GM21390 (cell line): ENCODE data around the gene SCYL1.
"Not testable (repeated sequence)": the region's sequence is repeated elsewhere in the genome, so short reads cannot be mapped to it uniquely, and the experiment has no call there.

Source experiments
- ATAC-seq: cut with Tn5 transposase; IDR thresholded peaks from one replicate; pipeline ENCODE4 v1.9.1; 2021; ENCODE audit not compliant: unreplicated experiment

SCYL1 gene

GRCh38 chr11:65504674-65505465 is 20.0 kb upstream of the SCYL1 start:
- no peak for ATAC-seq

DNA sequence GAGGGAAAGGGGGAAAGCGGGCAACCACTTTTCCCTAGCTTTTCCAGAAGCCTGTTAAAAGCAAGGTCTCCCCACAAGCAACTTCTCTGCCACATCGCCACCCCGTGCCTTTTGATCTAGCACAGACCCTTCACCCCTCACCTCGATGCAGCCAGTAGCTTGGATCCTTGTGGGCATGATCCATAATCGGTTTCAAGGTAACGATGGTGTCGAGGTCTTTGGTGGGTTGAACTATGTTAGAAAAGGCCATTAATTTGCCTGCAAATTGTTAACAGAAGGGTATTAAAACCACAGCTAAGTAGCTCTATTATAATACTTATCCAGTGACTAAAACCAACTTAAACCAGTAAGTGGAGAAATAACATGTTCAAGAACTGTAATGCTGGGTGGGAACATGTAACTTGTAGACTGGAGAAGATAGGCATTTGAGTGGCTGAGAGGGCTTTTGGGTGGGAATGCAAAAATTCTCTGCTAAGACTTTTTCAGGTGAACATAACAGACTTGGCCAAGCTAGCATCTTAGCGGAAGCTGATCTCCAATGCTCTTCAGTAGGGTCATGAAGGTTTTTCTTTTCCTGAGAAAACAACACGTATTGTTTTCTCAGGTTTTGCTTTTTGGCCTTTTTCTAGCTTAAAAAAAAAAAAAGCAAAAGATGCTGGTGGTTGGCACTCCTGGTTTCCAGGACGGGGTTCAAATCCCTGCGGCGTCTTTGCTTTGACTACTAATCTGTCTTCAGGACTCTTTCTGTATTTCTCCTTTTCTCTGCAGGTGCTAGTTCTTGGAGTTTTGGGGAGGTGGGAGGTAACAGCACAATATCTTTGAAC is 19.2 kb upstream of the SCYL1 start:
- no peak for ATAC-seq

DNA sequence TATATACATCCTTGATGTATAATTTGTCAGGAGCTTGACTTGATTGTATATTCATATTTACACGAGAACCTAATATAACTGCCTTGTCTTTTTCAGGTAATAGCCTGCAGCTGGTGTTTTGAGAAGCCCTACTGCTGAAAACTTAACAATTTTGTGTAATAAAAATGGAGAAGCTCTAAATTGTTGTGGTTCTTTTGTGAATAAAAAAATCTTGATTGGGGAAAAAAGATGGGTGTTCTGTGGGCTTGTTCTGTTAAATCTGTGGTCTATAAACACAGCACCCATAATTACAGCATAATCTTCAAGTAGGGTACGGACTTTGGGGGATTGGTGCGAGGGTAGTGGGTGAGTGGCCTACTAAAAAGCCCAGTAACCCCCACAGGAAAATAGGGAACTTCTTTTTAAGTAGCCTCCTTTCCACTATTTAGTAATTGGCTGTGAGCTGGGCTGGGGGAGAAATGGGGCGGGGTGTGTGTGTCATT is 18.6 kb upstream of the SCYL1 start:
- no peak for ATAC-seq

- peak; percentile 32 for ATAC-seq
These were observed 17.9 kb upstream of the SCYL1 start for GRCh38 chr11:65506772-65507505.

DNA sequence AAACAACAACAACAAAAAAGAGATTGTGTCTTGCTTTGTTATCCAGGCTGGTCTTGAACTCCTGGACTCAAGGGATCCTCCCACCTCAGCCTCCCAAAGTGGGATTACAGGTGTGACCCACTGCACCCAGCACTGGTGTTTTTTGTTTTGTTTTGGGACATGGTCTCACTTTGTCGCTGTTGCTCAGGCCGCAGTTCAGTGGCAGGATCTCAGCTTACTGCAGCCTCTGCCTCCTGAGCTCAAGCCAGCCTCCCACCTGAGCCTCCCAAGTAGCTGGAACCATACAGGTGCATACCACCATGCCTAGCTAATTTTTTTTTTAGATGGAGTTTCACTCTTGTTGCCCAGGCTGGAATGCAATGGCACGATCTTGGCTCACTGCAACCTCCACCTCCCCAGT is 12.6 kb upstream of the SCYL1 start:
- ATAC-seq = not testable (repeated sequence)

- ATAC-seq = no peak
These were observed 8.5 kb upstream of the SCYL1 start for GRCh38 chr11:65516135-65516968.

DNA sequence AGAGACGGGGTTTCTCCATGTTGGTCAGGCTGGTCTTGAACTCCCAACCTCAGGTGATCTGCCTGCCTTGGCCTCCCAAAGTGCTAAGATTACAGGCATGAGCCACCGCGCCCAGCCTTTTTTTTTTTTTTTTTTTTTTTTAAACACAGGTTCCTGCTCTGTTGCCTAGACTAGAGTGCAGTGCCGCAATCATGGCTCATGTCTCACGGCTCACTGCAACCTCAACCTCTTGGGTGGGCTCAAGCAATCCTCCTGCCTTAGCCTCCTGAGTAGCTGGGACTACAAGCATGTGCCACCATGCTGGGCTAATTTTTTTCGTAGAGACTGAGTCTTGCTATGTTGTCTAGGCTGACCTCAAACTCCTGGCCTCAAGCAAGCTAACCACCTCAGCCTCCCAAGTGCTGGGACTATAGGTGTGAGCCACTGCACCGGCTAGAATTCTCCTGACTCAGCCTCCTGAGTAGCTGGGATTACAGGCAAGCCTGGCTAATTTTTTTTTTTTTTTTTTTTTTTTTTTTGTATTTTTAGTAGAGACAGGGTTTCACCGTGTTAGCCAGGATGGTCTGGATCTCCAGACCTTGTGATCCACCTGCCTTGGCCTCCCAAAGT is 5.8 kb upstream of the SCYL1 start:
- not testable (repeated sequence) for ATAC-seq

GRCh38 chr11:65521777-65522521 is 2.9 kb upstream of the SCYL1 start:
- not testable (repeated sequence) for ATAC-seq

- ATAC-seq = not testable (repeated sequence)
These were observed 1.9 kb upstream of the SCYL1 start for GRCh38 chr11:65522718-65523630.

DNA sequence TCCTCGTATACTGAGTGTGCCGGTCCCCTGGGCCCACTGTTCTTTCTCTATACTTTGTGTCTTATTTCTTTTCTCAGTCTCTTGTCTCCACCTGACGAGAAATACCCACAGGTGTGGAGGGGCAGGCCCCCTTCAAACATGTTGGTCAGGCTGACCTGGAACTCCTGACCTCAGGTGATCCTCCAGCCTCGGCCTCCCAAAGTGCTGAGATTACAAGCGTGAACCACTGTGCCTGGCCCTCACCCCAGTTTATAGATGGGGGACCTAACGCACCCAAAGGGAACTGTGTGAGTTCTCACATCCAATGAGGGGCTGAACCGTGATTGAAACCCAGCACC is 1.3 kb upstream of the SCYL1 start:
- not testable (repeated sequence) for ATAC-seq

- no peak for ATAC-seq
These were observed 706 bp upstream of the SCYL1 start for GRCh38 chr11:65524014-65524740.

GRCh38 chr11:65525546-65526480 is 930 bp downstream of the SCYL1 start:
- no peak for ATAC-seq

GRCh38 chr11:65526744-65527143 is 1.9 kb downstream of the SCYL1 start:
- ATAC-seq = no peak

DNA sequence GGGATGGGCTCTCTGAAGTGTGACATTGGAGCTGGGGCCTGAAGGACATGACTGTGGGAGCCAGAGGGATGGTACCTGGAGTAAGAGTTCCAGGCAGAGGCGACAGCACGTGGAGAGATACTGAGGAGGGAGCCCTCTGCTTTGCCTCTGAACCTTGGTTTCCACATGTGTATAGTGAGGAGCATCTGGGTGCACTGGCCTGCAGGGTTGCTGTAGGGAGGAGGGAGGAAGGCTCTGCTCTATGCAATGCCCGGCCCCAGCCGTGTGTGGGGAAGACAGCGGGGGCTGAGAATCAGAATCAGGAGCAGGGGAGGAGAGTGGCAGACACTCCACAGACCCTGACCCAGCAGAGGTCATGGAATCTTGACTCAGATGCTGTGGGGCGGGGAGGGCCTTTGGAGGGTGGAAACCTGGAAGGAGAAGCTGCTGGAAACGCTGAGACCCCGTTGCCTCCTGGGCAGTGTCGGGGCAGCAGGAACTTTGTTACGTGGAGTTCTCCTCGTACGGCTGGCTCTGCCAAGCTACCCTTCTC is 4.0 kb downstream of the SCYL1 start:
- no peak for ATAC-seq

GRCh38 chr11:65529475-65530156 is 4.7 kb downstream of the SCYL1 start:
- ATAC-seq = no peak

DNA sequence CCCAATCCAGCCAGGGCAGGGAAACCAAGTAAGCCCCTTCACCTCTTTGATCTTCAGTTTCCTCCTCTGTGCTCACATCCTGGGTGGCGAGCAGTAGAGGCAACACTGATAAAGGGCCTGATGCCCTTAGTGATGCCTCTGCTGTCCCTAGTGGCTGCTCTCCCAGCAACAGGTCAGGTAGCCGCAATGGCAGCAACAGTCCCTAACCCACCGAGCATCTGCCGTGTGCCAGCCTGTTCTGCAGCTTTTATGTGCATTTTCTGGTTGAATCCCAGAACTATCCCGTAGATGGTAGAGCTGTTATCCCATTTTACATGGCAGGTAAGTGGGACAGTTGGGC is 5.2 kb downstream of the SCYL1 start:
- no peak for ATAC-seq
